Measurements from ENCODE around the gene ORMDL3. TPM values are rescaled to one million over a fixed set of nuclear protein-coding genes. Genes with fewer than 3 reads are reported as not detected.
"Not testable (repeated sequence)": the region's sequence is repeated elsewhere in the genome, so short reads cannot be mapped to it uniquely, and the experiment has no call there.

The ORMDL3 gene
- total RNA-seq, 1 donor from 2014 or later = 47.8 TPM

- peak overlapping the region; percentile 15 for H3K4me3 Mint-ChIP-seq
- no peak for DNase-seq (ENCODE audit: low read depth, low spot score)
- peak overlapping the region; percentile 8 for H3K27ac Mint-ChIP-seq (ENCODE audit: unreplicated experiment)
- no peaks in the 10 kb centered on the region for H3K36me3 Mint-ChIP-seq (ENCODE audit: low read depth)
- no peaks in the 10 kb centered on the region for H3K27me3 Mint-ChIP-seq (ENCODE audit: low read depth)
- H3K9me3 Mint-ChIP-seq = no peaks in the 10 kb centered on the region
- peaks cover 35% of the 10 kb centered on the region for H3K4me1 Mint-ChIP-seq
- TF ChIP-seq, protein P1, sequence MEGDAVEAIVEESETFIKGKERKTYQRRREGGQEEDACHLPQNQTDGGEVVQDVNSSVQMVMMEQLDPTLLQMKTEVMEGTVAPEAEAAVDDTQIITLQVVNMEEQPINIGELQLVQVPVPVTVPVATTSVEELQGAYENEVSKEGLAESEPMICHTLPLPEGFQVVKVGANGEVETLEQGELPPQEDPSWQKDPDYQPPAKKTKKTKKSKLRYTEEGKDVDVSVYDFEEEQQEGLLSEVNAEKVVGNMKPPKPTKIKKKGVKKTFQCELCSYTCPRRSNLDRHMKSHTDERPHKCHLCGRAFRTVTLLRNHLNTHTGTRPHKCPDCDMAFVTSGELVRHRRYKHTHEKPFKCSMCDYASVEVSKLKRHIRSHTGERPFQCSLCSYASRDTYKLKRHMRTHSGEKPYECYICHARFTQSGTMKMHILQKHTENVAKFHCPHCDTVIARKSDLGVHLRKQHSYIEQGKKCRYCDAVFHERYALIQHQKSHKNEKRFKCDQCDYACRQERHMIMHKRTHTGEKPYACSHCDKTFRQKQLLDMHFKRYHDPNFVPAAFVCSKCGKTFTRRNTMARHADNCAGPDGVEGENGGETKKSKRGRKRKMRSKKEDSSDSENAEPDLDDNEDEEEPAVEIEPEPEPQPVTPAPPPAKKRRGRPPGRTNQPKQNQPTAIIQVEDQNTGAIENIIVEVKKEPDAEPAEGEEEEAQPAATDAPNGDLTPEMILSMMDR (conservative IDR thresholded peaks at IDR 0.05) = no peak
Observed at GRCh38 chr17:39949028-39949427, 21.6 kb upstream of the ORMDL3 start.

- H3K27me3 Mint-ChIP-seq (ENCODE audit: low read depth); H3K4me3 Mint-ChIP-seq; H3K9me3 Mint-ChIP-seq; H3K27ac Mint-ChIP-seq (ENCODE audit: unreplicated experiment); H3K36me3 Mint-ChIP-seq (ENCODE audit: low read depth); DNase-seq (ENCODE audit: low read depth, low spot score): not testable (repeated sequence)
- H3K4me1 Mint-ChIP-seq = peaks cover 32% of the 10 kb centered on the region
Observed at GRCh38 chr17:39948489-39948828, 21.1 kb upstream of the ORMDL3 start.

GRCh38 chr17:39946551-39947330, 19.3 kb upstream of the ORMDL3 start:
- no peaks in the 10 kb centered on the region for H3K9me3 Mint-ChIP-seq
- H3K27me3 Mint-ChIP-seq (ENCODE audit: low read depth) = peaks cover 4% of the 10 kb centered on the region
- TF ChIP-seq, protein P1 (conservative IDR thresholded peaks at IDR 0.05) = no peak
- H3K4me1 Mint-ChIP-seq = peaks cover 24% of the 10 kb centered on the region
- no peak for DNase-seq (ENCODE audit: low read depth, low spot score)
- H3K36me3 Mint-ChIP-seq (ENCODE audit: low read depth) = no peaks in the 10 kb centered on the region
- peak overlapping the region; percentile 35 for H3K27ac Mint-ChIP-seq (ENCODE audit: unreplicated experiment)
- H3K4me3 Mint-ChIP-seq = no peak overlapping the region

- Mint-ChIP-seq H3K27me3 (ENCODE audit: low read depth) (peaks cover 4% of the 10 kb centered on the region), H3K4me3 (no peak overlapping the region), H3K27ac (ENCODE audit: unreplicated experiment) (no peak overlapping the region), H3K4me1 (peaks cover 24% of the 10 kb centered on the region), H3K9me3 (no peaks in the 10 kb centered on the region), H3K36me3 (ENCODE audit: low read depth) (no peaks in the 10 kb centered on the region)
- TF ChIP-seq, protein P1 (conservative IDR thresholded peaks at IDR 0.05) = no peak
- no peak for DNase-seq (ENCODE audit: low read depth, low spot score)
Observed at GRCh38 chr17:39944393-39944711, 17.0 kb upstream of the ORMDL3 start.

GRCh38 chr17:39943702-39944392, 16.4 kb upstream of the ORMDL3 start:
- DNase-seq (ENCODE audit: low read depth, low spot score) = no peak
- H3K27ac Mint-ChIP-seq (ENCODE audit: unreplicated experiment) = peak overlapping the region; percentile 50
- peaks cover 4% of the 10 kb centered on the region for H3K27me3 Mint-ChIP-seq (ENCODE audit: low read depth)
- H3K4me1 Mint-ChIP-seq = peaks cover 24% of the 10 kb centered on the region
- no peaks in the 10 kb centered on the region for H3K36me3 Mint-ChIP-seq (ENCODE audit: low read depth)
- H3K4me3 Mint-ChIP-seq = no peak overlapping the region
- TF ChIP-seq, protein P1 (conservative IDR thresholded peaks at IDR 0.05) = no peak
- no peaks in the 10 kb centered on the region for H3K9me3 Mint-ChIP-seq

All from neural crest cell (in vitro differentiated cells).